ENCODE measurements around the gene ETFA.

The ETFA gene

DNA sequence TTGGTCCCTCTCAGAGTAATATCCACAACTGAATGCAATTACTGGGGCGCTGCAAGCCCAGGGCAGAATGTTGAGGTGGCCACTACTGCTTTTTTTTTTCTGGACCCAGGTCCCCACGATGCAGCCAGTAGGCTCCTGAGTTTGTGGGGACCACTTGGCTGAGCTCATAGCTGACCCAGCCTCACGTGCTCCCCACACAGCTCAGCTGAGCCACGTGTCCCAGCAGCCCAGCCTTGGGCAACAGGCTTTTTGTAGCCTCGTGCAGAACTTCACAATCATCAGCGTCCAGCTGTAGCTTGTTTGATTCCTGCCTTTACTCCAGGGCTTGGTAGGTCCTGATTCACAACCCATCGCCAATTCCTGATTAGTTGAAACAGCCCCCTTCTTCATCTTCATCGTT lies 117.3 kb downstream of the ETFA start:
- TF ChIP-seq TCF4 (CRISPR knock-in tag; IDR thresholded peaks at IDR 0.05; ENCODE audit: borderline replicate concordance) (no peak), ESRRG (CRISPR knock-in tag; IDR thresholded peaks at IDR 0.05) (no peak), ZC3H10 (CRISPR knock-in tag; IDR thresholded peaks at IDR 0.05) (no peak), OSR1 (CRISPR knock-in tag; IDR thresholded peaks at IDR 0.05) (no peak), ARNTL (CRISPR knock-in tag; IDR thresholded peaks at IDR 0.05; ENCODE audit: borderline replicate concordance, low read depth) (no peak), ZFP30 (CRISPR knock-in tag; IDR thresholded peaks at IDR 0.05) (no peak), GLIS3 (CRISPR knock-in tag; IDR thresholded peaks at IDR 0.05) (no peak)
- TF ChIP-seq, protein P1, sequence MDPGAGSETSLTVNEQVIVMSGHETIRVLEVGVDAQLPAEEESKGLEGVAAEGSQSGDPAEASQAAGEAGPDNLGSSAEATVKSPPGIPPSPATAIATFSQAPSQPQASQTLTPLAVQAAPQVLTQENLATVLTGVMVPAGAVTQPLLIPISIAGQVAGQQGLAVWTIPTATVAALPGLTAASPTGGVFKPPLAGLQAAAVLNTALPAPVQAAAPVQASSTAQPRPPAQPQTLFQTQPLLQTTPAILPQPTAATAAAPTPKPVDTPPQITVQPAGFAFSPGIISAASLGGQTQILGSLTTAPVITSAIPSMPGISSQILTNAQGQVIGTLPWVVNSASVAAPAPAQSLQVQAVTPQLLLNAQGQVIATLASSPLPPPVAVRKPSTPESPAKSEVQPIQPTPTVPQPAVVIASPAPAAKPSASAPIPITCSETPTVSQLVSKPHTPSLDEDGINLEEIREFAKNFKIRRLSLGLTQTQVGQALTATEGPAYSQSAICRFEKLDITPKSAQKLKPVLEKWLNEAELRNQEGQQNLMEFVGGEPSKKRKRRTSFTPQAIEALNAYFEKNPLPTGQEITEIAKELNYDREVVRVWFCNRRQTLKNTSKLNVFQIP (CRISPR knock-in tag; IDR thresholded peaks at IDR 0.05; ENCODE audit: borderline replicate concordance, low read depth), result no peak
- TF ChIP-seq, protein P2, sequence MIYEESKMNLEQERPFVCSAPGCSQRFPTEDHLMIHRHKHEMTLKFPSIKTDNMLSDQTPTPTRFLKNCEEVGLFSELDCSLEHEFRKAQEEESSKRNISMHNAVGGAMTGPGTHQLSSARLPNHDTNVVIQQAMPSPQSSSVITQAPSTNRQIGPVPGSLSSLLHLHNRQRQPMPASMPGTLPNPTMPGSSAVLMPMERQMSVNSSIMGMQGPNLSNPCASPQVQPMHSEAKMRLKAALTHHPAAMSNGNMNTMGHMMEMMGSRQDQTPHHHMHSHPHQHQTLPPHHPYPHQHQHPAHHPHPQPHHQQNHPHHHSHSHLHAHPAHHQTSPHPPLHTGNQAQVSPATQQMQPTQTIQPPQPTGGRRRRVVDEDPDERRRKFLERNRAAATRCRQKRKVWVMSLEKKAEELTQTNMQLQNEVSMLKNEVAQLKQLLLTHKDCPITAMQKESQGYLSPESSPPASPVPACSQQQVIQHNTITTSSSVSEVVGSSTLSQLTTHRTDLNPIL (CRISPR knock-in tag; IDR thresholded peaks at IDR 0.05; ENCODE audit: low read depth), result no peak
- TF ChIP-seq, protein P3, sequence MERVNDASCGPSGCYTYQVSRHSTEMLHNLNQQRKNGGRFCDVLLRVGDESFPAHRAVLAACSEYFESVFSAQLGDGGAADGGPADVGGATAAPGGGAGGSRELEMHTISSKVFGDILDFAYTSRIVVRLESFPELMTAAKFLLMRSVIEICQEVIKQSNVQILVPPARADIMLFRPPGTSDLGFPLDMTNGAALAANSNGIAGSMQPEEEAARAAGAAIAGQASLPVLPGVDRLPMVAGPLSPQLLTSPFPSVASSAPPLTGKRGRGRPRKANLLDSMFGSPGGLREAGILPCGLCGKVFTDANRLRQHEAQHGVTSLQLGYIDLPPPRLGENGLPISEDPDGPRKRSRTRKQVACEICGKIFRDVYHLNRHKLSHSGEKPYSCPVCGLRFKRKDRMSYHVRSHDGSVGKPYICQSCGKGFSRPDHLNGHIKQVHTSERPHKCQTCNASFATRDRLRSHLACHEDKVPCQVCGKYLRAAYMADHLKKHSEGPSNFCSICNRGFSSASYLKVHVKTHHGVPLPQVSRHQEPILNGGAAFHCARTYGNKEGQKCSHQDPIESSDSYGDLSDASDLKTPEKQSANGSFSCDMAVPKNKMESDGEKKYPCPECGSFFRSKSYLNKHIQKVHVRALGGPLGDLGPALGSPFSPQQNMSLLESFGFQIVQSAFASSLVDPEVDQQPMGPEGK (CRISPR knock-in tag; IDR thresholded peaks at IDR 0.05; ENCODE audit: borderline replicate concordance), result no peak
- no peak for ATAC-seq

DNA sequence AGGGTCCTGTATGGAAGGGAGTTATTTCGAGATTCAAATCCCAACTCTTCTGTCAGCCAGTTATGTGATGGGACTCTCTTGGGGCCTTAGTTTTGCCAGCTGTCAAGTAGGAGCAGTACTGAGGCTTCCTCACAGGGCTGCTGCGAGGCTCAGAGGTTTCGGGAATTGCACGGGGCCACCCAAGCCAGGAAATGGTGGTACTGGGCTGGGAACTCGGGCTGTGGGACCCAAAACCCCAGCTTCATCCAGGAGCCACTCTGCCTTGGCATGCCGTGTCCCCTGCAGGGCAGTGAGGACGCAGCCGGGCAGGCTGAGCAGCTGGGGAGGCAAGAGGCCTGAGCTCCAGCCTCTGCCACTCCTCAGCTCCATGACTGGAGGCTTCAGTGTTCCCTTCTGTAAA lies 118.6 kb downstream of the ETFA start:
- no peak for ATAC-seq
- TF ChIP-seq, protein P1 (CRISPR knock-in tag; IDR thresholded peaks at IDR 0.05; ENCODE audit: borderline replicate concordance, low read depth), result no peak
- TF ChIP-seq, protein P2 (CRISPR knock-in tag; IDR thresholded peaks at IDR 0.05; ENCODE audit: low read depth), result no peak
- TF ChIP-seq, protein P4, sequence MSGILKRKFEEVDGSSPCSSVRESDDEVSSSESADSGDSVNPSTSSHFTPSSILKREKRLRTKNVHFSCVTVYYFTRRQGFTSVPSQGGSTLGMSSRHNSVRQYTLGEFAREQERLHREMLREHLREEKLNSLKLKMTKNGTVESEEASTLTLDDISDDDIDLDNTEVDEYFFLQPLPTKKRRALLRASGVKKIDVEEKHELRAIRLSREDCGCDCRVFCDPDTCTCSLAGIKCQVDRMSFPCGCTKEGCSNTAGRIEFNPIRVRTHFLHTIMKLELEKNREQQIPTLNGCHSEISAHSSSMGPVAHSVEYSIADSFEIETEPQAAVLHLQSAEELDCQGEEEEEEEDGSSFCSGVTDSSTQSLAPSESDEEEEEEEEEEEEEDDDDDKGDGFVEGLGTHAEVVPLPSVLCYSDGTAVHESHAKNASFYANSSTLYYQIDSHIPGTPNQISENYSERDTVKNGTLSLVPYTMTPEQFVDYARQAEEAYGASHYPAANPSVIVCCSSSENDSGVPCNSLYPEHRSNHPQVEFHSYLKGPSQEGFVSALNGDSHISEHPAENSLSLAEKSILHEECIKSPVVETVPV (CRISPR knock-in tag; IDR thresholded peaks at IDR 0.05), result no peak
- TF ChIP-seq ZNF70 (CRISPR knock-in tag; IDR thresholded peaks at IDR 0.05), result no peak
- no peak for TF ChIP-seq TOX (CRISPR knock-in tag; IDR thresholded peaks at IDR 0.05; ENCODE audit: borderline replicate concordance)
- TF ChIP-seq, protein P5, sequence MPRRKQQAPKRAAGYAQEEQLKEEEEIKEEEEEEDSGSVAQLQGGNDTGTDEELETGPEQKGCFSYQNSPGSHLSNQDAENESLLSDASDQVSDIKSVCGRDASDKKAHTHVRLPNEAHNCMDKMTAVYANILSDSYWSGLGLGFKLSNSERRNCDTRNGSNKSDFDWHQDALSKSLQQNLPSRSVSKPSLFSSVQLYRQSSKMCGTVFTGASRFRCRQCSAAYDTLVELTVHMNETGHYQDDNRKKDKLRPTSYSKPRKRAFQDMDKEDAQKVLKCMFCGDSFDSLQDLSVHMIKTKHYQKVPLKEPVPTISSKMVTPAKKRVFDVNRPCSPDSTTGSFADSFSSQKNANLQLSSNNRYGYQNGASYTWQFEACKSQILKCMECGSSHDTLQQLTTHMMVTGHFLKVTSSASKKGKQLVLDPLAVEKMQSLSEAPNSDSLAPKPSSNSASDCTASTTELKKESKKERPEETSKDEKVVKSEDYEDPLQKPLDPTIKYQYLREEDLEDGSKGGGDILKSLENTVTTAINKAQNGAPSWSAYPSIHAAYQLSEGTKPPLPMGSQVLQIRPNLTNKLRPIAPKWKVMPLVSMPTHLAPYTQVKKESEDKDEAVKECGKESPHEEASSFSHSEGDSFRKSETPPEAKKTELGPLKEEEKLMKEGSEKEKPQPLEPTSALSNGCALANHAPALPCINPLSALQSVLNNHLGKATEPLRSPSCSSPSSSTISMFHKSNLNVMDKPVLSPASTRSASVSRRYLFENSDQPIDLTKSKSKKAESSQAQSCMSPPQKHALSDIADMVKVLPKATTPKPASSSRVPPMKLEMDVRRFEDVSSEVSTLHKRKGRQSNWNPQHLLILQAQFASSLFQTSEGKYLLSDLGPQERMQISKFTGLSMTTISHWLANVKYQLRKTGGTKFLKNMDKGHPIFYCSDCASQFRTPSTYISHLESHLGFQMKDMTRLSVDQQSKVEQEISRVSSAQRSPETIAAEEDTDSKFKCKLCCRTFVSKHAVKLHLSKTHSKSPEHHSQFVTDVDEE (CRISPR knock-in tag; IDR thresholded peaks at IDR 0.05), result no peak

DNA sequence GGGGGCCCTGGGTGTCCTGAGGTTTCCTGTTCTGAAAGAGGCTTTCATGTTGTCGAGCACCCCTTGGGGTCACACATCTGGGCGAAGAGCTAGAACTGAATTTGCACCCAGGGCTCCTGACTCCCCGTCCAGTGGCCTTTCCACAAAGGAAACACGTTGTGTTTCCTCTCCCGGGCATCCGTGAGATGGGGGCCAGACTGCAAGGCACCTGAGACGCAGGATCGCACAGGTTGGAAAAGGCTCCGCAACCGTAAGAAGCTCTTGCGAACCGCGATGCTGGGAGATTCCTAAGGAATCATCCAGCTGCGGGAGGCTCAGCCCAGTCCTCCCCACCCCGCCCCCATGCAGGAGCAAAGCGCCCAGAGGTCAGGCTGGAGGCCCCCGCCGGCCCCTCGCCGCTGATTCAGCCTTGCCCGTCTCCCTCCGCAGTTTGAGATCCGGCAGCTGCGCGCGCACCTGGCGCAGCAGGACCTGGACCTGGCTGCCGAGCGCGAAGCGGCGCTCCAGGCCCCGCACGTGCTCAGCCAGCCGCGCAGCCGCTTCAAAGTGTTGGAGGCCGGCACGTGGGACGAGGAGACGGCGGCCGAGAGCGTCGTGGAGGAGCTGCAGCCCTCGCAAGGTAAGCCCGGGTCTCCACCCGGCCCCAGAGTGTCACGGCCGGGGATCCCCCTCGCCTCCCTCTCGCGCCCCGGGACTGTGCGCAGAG lies 119.6 kb downstream of the ETFA start:
- no peak for ATAC-seq
- TF ChIP-seq TOX (CRISPR knock-in tag; IDR thresholded peaks at IDR 0.05; ENCODE audit: borderline replicate concordance) (no peak), ZFP3 (CRISPR knock-in tag; IDR thresholded peaks at IDR 0.05) (no peak), RARB (CRISPR knock-in tag; IDR thresholded peaks at IDR 0.05) (no peak)
- TF ChIP-seq, protein P3 (CRISPR knock-in tag; IDR thresholded peaks at IDR 0.05; ENCODE audit: borderline replicate concordance), result no peak
- TF ChIP-seq, protein P2 (CRISPR knock-in tag; IDR thresholded peaks at IDR 0.05; ENCODE audit: low read depth), result no peak
- TF ChIP-seq, protein P4 (CRISPR knock-in tag; IDR thresholded peaks at IDR 0.05), result no peak
